Muscle layer of duodenum (tissue), 2 donors: ENCODE data around the gene FCHO1.

Experiments
- H3K27ac ChIP-seq: one replicate; pipeline ENCODE4 v1.7.0; 2013; ENCODE audit warnings: mild to moderate bottlenecking, low read length
- H3K27me3 ChIP-seq: one replicate; pipeline ENCODE4 v1.7.0; 2013; ENCODE audit warnings: low read depth, mild to moderate bottlenecking, control low read depth, low read length
- H3K36me3 ChIP-seq, 2 donors: one replicate each; pipeline ENCODE4 v1.7.0; 2013; ENCODE audit warnings: low read length in 2 of 2, control low read depth in 1 of 2, mild to moderate bottlenecking in 1 of 2; ENCODE audit not compliant: insufficient read depth in 2 of 2, control insufficient read depth in 1 of 2
- H3K4me1 ChIP-seq, 2 donors: one replicate each; pipeline ENCODE4 v1.7.0; 2013; ENCODE audit warnings: low read length in 2 of 2, mild to moderate bottlenecking in 2 of 2, control low read depth in 1 of 2, moderate library complexity in 1 of 2; ENCODE audit not compliant: insufficient read depth in 2 of 2, control insufficient read depth in 1 of 2
- H3K4me3 ChIP-seq, 2 donors: one replicate each; pipeline ENCODE4 v1.7.0; 2013; ENCODE audit warnings: low read length in 2 of 2, low read depth in 1 of 2, mild to moderate bottlenecking in 1 of 2
- H3K9me3 ChIP-seq, 2 donors: one replicate each; pipeline ENCODE4 v1.7.0; 2013; ENCODE audit warnings: low read length in 2 of 2, control low read depth in 1 of 2, mild to moderate bottlenecking in 1 of 2; ENCODE audit not compliant: control insufficient read depth in 1 of 2
- donor health status: healthy.

The FCHO1 gene

GRCh38 chr19:17826508-17827056 lies 75.3 kb downstream of the FCHO1 start:
- H3K36me3 ChIP-seq: no peaks in the 10 kb centered on the region
- no peak overlapping the region for H3K27ac ChIP-seq
- no peak overlapping the region for H3K4me3 ChIP-seq
- H3K27me3 ChIP-seq: no peaks in the 10 kb centered on the region
- no peaks in the 10 kb centered on the region for H3K9me3 ChIP-seq
- peaks cover 0 to 9% of the 10 kb centered on the region in 2 donors for H3K4me1 ChIP-seq

GRCh38 chr19:17829855-17830566 lies 78.7 kb downstream of the FCHO1 start:
- H3K4me3 ChIP-seq: peak overlapping the region in 1 of 2 donors; percentile 38
- no peaks in the 10 kb centered on the region for H3K9me3 ChIP-seq
- H3K27ac ChIP-seq: no peak overlapping the region
- no peaks in the 10 kb centered on the region for H3K27me3 ChIP-seq
- H3K4me1 ChIP-seq: peaks cover 0 to 9% of the 10 kb centered on the region in 2 donors
- no peaks in the 10 kb centered on the region for H3K36me3 ChIP-seq

GRCh38 chr19:17830567-17831418 lies 79.5 kb downstream of the FCHO1 start:
- H3K4me1 ChIP-seq: peaks cover 0 to 9% of the 10 kb centered on the region in 2 donors
- H3K9me3 ChIP-seq: no peaks in the 10 kb centered on the region
- no peaks in the 10 kb centered on the region for H3K36me3 ChIP-seq
- peak overlapping the region in 1 of 2 donors; percentile 49 for H3K4me3 ChIP-seq
- no peaks in the 10 kb centered on the region for H3K27me3 ChIP-seq
- no peak overlapping the region for H3K27ac ChIP-seq

GRCh38 chr19:17831419-17831888 lies 80.2 kb downstream of the FCHO1 start:
- Histone ChIP-seq H3K4me3 (peak overlapping the region in 1 of 2 donors; percentile 49), H3K36me3 (no peaks in the 10 kb centered on the region), H3K27ac (no peak overlapping the region), H3K27me3 (no peaks in the 10 kb centered on the region), H3K4me1 (peaks cover 0 to 9% of the 10 kb centered on the region in 2 donors), H3K9me3 (no peaks in the 10 kb centered on the region)

GRCh38 chr19:17832443-17833208 lies 81.3 kb downstream of the FCHO1 start:
- Histone ChIP-seq H3K36me3 (no peaks in the 10 kb centered on the region), H3K4me1 (peaks cover 0 to 9% of the 10 kb centered on the region in 2 donors)

GRCh38 chr19:17834350-17835181 lies 83.3 kb downstream of the FCHO1 start:
- peaks cover 0 to 9% of the 10 kb centered on the region in 2 donors for H3K4me1 ChIP-seq
- H3K27ac ChIP-seq: no peak overlapping the region
- H3K27me3 ChIP-seq: no peaks in the 10 kb centered on the region
- no peaks in the 10 kb centered on the region for H3K36me3 ChIP-seq
- H3K9me3 ChIP-seq: no peaks in the 10 kb centered on the region
- H3K4me3 ChIP-seq: no peak overlapping the region

More at GRCh38 chr19:17832443-17833208, 81.3 kb downstream of the FCHO1 start:
- Histone ChIP-seq H3K9me3 (no peaks in the 10 kb centered on the region), H3K27me3 (no peaks in the 10 kb centered on the region), H3K4me3 (no peak overlapping the region), H3K27ac (no peak overlapping the region)

- peaks cover 0 to 7% of the 10 kb centered on the region in 2 donors for H3K4me1 ChIP-seq
- no peak overlapping the region for H3K27ac ChIP-seq
- no peak overlapping the region for H3K4me3 ChIP-seq
- no peaks in the 10 kb centered on the region for H3K27me3 ChIP-seq
- H3K9me3 ChIP-seq: no peaks in the 10 kb centered on the region
- no peaks in the 10 kb centered on the region for H3K36me3 ChIP-seq
Measured at GRCh38 chr19:17835182-17836006, 84.1 kb downstream of the FCHO1 start.

GRCh38 chr19:17836530-17836929 lies 85.3 kb downstream of the FCHO1 start:
- Histone ChIP-seq H3K27ac (no peak overlapping the region), H3K9me3 (no peaks in the 10 kb centered on the region), H3K4me1 (peaks cover 0 to 6% of the 10 kb centered on the region in 2 donors), H3K27me3 (no peaks in the 10 kb centered on the region), H3K36me3 (no peaks in the 10 kb centered on the region), H3K4me3 (no peak overlapping the region)

- H3K27me3 ChIP-seq: no peaks in the 10 kb centered on the region
- H3K9me3 ChIP-seq: no peaks in the 10 kb centered on the region
- no peak overlapping the region for H3K4me3 ChIP-seq
- no peak overlapping the region for H3K27ac ChIP-seq
- H3K36me3 ChIP-seq: no peaks in the 10 kb centered on the region
- peaks cover 0 to 15% of the 10 kb centered on the region in 2 donors for H3K4me1 ChIP-seq
Measured at GRCh38 chr19:17837972-17838371, 86.7 kb downstream of the FCHO1 start.
